Retinal pigment epithelial cell (primary cell): Measurements from ENCODE around the gene TGFBR3.

Experiments
- DNase-seq: peaks from one replicate; pipeline ENCODE4 v3.0.0-alpha.2; 2010; ENCODE audit warnings: low read depth
- H3K4me3 ChIP-seq: 2 replicates; pipeline ENCODE4 v1.5.1; 2011; ENCODE audit warnings: mild to moderate bottlenecking, low read length, control low read depth, moderate library complexity
- TF ChIP-seq, protein P1 (sequence below): conservative IDR thresholded peaks from 2 replicates; pipeline ENCODE4 v1.5.1; 2011; ENCODE audit warnings: low read depth, low read length, control low read depth, inconsistent platforms

TGFBR3 gene

DNA sequence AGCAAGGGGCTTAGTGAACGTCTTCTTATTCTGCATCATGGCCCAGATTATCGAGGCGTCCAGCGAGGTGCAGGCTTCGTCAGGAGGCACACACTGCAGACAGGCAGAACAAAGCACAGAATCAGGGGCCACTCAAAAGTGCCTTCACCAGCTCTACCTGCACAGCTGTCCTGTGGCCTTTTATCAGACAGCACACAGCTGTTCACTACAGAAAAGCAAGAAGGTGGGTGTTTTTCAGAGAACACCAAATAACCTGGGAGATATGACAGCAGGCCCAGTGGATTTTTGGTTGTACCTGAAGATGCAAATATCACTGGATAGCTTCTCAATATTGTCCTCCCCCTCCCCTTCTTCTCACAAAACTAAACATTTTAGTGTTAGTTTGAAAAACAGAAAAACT lies 177.3 kb downstream of the TGFBR3 start:
- DNase-seq: no peak
- no peak overlapping the region for H3K4me3 ChIP-seq
- TF ChIP-seq, protein P1, sequence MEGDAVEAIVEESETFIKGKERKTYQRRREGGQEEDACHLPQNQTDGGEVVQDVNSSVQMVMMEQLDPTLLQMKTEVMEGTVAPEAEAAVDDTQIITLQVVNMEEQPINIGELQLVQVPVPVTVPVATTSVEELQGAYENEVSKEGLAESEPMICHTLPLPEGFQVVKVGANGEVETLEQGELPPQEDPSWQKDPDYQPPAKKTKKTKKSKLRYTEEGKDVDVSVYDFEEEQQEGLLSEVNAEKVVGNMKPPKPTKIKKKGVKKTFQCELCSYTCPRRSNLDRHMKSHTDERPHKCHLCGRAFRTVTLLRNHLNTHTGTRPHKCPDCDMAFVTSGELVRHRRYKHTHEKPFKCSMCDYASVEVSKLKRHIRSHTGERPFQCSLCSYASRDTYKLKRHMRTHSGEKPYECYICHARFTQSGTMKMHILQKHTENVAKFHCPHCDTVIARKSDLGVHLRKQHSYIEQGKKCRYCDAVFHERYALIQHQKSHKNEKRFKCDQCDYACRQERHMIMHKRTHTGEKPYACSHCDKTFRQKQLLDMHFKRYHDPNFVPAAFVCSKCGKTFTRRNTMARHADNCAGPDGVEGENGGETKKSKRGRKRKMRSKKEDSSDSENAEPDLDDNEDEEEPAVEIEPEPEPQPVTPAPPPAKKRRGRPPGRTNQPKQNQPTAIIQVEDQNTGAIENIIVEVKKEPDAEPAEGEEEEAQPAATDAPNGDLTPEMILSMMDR: no peak

DNA sequence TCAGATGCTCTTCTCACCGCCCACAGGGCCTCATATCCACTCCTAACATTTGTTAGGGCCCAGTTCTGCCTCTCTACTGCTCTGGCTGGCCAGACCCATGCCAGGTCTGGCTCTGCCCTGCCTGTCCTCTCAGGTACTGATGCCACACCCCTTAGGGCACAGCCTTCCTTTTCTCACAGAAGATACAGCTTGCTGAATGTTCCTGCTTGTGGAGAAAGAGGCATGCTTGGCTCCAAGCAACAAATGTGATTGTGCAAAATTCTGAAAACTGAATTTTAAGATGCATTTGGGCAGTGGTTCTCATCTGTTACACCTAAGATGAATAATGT lies 178.1 kb downstream of the TGFBR3 start:
- no peak overlapping the region for H3K4me3 ChIP-seq
- no peak for DNase-seq
- TF ChIP-seq, protein P1: no peak

DNA sequence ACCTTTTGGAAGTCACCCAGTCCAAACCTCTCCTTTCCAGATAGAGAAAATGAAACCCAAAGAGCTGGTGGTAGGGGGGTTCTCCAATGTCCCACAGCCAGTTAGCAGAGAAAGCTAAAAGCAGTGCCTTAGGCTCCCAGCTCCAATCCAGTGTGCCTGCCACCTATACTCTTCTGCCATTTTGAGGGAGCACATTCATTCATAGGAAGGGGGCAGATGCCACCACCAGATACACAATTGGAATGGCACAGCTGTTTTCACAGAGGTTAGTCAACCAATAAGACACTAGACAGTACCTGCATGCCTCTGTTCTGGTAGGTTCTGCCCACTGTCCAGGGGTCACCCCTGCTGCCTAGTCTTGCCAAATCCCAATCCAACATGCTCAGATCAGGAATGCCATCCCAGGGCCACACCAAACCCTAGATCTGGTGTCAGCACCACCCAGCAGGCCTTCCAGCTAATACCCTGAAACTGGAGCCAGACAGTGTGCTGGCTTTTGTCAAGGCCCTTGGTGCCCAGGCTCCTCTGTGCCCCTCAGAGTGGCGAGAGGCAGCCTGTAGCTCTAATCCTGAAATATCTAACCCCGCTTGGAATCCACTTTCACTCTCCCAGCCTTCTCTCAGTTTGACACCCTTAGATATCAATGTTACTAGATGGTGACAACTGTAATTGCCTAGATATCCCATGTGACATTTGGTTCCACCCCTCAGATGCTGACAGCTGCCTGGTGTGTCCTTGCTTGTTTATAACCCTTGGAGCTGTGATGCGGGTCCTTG lies 178.6 kb downstream of the TGFBR3 start:
- no peak overlapping the region for H3K4me3 ChIP-seq
- TF ChIP-seq, protein P1: no peak
- DNase-seq: no peak

DNA sequence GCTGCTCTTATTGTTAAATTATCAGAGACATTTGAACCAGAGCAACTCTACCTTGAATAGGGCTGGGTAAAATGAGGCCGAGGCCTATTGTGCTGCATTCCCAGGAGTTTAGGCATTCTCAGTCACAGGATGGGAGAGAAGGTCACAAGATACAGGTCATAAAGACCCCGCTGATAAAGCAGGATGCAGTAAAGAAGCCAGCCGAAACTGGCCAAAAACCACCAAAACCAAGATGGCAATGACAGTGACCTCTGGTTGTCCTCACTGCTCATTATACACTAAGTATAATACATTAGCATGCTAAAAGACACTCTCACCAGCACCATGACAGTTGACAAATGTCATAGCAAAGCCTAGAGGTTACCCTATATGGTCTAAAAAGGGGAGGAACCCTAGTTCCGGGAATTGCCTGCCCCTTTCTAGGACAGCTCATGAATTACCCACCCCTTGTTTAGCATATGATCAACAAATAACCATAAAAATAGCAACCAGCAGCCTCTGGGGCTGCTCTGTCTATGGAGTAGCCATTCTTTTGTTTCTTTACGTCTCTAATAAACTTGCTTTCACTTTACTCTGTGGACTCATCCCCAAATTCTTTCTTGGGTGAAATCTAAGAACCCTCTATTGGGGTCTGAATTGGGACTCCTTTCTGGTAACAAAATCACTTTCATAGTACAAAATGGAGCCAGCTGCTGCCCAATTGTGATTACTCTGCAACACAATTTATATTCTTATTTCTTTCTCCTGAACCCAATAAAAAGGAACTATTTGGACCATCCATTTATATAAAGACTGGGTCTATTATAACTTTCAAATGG lies 179.6 kb downstream of the TGFBR3 start:
- no peak for DNase-seq
- TF ChIP-seq, protein P1: no peak
- no peak overlapping the region for H3K4me3 ChIP-seq

DNA sequence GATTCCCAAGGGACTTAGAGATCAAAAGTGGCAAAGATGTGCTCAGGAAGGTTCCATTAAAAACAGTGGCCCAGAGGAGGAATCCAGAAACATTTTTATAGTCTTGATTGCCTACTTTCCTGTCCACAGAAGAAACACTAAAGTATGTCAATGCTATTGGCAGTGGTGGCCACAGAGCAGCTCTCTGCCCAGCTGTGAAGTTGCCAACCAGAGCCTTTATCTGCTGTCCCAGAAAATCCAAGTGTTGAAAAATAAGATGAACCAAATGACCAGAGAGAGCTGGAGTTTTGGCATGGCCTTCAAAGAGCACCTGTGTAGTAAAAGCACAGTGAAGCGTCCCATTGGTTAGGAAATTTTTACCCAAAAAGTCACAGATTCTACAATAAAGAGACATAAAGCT lies 181.2 kb downstream of the TGFBR3 start:
- DNase-seq: no peak
- no peak overlapping the region for H3K4me3 ChIP-seq
- TF ChIP-seq, protein P1: no peak

DNA sequence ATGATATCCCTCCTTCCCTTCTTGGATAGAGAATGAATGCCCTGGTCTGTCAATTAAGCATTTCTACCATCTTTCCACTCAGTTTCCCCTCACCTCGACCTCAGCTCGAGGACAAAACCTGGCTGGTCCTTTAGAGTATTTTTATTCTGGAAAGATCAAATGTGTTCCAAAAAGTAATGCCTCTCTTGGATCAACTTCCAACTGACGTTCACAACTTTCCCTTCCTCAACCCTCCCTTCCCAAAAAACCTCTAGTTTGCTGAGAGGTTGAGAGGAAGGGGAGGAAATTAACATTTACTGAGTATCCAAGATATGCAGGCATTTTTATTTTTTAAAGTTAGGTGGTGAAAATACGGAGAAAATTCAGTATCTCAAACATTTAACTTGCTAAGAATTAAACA lies 182.9 kb downstream of the TGFBR3 start:
- TF ChIP-seq, protein P1: no peak
- no peak for DNase-seq
- H3K4me3 ChIP-seq: no peak overlapping the region

DNA sequence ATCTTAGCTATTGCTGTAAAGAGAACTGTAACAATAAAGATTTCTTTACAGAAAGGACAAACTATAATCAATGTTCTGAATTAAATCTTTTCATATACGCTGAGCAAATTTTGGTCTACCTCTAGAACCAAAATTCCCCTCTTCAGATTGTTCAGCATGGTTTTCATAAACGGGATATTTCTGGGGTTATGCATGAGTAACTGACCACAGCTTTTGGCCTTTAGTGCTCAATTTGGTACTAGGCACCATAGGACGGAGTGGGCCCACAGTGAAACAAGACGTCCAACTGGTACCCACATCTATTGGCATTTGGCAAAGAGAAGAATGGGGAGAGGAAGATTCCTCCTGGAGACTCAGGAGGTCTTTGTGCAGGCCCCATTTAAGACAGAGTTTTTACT lies 184.5 kb downstream of the TGFBR3 start:
- TF ChIP-seq, protein P1: no peak
- H3K4me3 ChIP-seq: no peak overlapping the region
- DNase-seq: no peak
